Measurements from ENCODE around the gene GPC5.
"Not testable (repeated sequence)": the region's sequence is repeated elsewhere in the genome, so short reads cannot be mapped to it uniquely, and the experiment has no call there.

Gene GPC5

GRCh38 chr13:91369441-91369831 lies 29.0 kb upstream of the GPC5 start:
- no peak for DNase-seq

DNA sequence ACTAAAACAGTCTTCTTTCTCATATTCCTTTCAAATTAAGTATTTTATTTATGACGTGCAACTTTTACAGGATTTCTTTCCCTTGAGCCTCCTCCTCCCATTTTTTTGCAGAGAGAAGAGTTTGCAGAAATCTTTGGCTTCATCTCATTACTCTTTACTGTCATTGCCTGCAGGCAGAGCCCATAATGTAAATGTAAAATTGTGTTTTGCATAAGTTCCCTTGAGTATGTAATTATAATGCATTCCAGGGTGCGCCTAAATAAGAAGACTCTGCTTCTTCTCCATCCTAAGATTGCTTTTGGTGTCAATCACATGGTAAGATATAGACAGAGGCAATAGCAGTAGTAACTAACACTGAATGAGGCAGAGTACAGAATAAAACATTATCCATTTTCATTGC lies 27.9 kb upstream of the GPC5 start:
- no peak for DNase-seq

GRCh38 chr13:91372911-91373310 lies 25.5 kb upstream of the GPC5 start:
- no peak for DNase-seq

GRCh38 chr13:91375116-91375729 lies 23.2 kb upstream of the GPC5 start:
- DNase-seq, result no peak

DNA sequence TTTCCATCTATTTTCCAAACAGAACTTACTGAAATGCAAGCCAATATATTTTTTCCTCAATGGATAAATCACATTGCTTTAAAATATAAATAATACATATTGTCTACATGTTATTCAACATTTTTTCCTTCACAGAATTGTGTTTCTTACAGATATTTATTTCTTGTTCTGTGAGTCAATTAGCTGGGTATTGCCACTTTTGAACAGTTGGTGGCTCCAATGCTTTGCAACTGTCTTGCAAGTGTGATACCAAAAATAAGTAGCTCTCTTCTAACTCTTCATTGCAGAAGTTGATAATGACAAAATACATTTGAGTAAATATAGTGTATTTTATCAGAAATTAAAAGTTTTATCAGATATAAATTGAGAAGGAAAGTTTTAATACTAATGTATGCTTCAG lies 17.1 kb upstream of the GPC5 start:
- DNase-seq, result no peak

DNA sequence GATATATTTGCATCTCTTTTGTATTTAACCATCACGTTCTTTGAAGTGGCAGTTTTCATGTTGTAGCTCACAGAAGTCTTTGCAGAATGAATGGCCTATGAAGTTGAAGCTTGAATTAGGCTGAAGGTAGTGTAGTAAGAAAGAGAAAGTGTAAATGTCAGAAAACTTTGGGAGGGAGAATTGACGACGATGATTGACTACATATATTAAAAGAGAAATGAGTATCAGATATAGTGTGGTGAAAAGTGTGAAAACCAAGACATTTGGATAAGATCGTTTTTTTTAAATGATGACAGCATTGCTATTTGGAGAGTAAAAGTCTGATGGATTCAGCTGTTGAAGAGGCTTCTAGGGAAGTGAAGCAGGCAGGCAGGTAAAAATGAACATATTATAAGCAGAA lies 14.6 kb upstream of the GPC5 start:
- DNase-seq, result no peak

GRCh38 chr13:91384896-91385295 lies 13.5 kb upstream of the GPC5 start:
- DNase-seq, result no peak

DNA sequence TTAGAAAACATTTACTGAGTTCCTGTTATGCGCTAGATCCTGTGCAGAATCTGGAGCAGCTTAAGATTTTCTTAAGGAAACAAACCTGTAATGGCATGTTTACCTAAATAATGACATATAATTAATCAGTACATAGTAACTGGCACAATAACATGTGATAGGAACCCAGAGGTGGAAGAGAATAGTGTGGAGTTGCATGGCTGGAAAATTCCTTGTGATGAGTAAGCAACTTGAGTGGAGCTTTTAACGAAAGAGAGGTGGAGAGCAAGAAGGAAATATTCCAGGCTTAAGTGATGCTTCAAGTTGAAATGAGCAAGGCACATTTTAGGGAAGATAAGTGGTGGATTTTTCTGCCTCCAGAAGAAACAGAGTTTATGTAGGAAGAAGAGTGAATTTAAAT lies 9.2 kb upstream of the GPC5 start:
- no peak for DNase-seq

DNA sequence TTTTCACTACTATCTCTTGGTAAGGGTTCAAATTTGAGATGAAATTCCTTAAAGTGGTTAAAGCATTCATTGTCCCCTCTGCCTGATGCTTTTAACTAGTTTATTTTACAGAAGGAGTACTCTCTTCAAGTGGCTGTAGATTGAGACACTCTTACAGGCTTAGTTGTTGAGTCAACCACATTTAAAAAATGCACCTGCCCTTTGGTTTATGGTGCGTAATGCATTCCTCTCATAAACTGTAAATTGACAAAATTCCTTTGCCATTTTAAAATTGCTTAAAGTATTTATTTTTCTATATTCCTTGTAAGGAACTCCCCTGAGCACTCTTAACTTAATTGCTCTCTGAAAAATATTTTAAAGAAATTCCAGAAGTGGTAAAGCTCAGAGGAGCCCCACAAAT lies 826 bp upstream of the GPC5 start:
- DNase-seq, result no peak

- DNase-seq, result peak in 7 of 14 donors; percentile 19 to 60 (median 44)
Measured at GRCh38 chr13:91399189-91400062, 1.0 kb downstream of the GPC5 start.

GRCh38 chr13:91400063-91400399 lies 1.6 kb downstream of the GPC5 start:
- DNase-seq, result peak in 1 of 14 donors; percentile 3

DNA sequence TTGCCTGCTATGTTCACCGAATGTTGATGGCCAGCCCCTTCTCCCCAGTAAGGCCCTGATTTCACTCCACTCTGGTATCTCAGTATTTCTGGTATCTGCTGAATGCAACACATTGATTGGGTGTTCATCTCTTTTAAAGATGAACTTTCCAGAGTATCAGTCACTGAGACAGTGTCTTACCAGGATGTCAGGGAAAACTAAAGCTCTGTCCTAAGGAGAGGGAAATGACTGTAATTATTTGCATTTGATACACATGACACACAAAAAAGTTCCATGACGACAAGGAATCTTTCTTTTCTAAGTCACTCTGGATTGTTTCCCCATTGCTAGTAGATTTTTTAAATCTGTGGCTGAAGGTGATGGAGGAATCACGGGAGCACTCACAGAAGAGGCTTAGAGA lies 2.2 kb downstream of the GPC5 start:
- no peak for DNase-seq

GRCh38 chr13:91401920-91402319 lies 3.5 kb downstream of the GPC5 start:
- DNase-seq, result no peak

- DNase-seq, result no peak
Measured at GRCh38 chr13:91405240-91405639, 6.8 kb downstream of the GPC5 start.

- DNase-seq, result peak in 1 of 14 donors; percentile 0
Measured at GRCh38 chr13:91406619-91407018, 8.2 kb downstream of the GPC5 start.

DNA sequence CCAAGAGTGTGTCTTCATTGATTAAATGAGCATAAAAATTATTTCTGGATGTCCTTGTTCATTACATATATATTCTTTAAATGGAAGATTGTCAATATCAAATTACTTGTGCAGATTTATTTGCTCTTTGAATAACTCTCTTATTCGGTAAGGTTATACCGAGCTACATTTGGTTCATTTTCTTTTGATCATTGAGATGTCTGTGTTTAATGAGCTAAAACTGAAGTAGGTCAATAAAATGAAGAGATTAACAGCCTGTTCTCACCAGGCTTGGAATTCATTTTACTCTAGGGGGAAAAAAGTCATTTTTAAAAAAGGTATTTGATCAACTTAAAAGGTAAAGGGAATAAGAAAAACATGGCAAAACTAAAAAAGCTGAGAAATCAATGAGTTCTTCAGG lies 10.6 kb downstream of the GPC5 start:
- no peak for DNase-seq

DNA sequence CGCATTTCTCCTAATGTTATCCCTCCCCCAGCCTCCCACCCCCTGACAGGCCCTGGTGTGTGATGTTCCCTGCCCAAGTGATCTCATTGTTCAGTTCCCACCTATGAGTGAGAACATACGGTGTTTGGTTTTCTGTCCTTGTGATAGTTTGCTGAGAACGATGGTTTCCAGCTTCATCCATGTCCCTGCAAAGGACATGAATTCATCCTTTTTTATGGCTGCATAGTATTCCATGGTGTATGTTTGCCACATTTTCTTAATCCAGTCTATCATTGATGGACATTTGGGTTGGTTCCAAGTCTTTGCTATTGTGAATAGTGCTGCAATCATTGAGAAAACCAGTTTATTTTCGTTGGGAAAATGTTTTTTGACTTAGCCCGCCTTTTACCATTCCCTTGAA lies 18.2 kb downstream of the GPC5 start:
- DNase-seq, result not testable (repeated sequence)

DNA sequence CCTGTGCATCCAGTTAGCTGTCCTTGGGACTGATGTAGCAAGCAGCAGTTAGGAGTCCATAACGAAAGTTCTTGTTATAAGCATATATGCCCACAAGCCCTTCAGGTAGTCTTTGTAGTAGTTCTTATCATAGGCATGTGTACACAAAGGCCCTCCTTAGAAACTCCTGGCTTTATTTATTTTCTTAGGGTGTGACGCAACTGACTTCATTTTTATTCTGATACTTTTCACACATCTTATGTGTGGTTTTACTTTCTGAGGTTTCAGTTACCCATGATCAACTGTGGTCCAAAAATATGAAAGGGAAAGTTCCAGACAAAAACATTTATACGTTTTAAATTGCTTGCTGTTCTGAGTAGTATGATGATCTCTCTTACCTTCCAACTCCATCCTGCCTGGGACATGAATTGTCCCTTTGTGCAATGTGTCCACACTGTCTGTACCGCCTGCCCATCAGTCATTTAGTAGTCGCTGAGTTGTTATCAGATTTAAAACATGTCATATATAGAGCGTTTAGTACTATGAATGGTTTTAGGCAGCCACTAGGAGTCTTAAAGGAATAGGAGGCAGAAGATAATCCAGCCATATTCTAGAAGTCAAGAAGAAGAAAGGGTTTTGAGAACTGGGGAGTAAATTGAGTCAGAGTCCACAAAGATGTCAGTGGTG lies 19.4 kb downstream of the GPC5 start:
- DNase-seq, result no peak

GRCh38 chr13:91426913-91427312 lies 28.5 kb downstream of the GPC5 start:
- DNase-seq, result no peak

- not testable (repeated sequence) for DNase-seq
Measured at GRCh38 chr13:91438674-91439073, 40.3 kb downstream of the GPC5 start.

DNA sequence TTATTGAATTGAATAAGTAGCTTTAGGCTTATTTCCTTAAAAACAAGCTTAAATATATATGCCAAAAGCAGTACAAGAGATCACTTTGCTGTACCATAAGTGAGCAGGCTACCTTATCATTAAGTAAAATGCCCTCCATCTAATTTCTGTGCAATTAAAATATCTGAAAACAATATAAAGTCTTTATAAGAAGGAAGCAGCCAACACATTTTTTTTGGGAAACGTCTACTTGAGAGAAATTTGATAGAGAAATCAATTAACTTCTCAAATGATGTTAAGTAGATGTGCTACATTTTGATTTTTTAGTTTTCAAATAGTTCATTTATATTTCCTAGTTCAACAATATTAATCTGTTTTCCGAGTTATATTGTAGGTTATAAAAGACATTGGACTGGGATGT lies 52.5 kb downstream of the GPC5 start:
- DNase-seq, result no peak

DNA sequence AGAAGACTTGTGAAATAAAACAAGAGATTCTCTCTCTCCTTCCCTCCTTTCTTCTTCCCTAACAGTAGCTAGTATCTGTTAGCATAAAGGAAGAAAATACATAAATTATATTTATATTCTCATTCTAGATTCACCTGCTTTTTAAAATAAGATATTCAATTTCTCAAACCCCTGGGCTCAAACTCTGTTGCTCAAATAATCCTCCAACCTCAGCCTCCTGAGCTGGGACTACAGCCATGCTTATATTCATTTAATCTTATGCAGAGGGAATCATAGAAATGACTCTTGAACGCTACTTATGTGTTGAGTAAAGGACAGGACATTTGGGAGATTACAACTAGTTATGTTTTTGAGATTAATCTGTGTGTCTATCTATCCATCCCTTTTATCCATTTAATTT lies 56.2 kb downstream of the GPC5 start:
- DNase-seq, result no peak

- no peak for DNase-seq
Measured at GRCh38 chr13:91456837-91457236, 58.4 kb downstream of the GPC5 start.

DNA sequence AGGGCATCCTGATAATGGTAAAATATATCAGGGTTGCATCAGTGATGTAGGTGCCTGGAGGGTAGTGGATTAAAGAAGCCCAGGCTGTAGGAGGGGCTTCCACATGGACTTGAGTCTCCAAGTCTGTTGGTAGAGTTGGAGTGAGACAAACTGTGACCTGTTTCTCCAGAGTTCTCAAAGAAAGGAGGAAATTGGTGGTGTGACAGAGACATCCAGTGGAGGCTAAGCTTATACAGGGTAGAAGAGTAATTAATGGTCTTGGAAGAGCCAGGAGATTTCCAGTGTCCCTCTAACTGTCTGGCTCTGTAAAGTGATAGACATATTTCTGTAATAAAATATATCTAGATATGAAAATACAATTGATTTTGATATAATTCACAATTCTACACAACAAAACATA lies 61.1 kb downstream of the GPC5 start:
- DNase-seq, result no peak
